Amniotic epithelial cell (primary cell): ENCODE data around the gene PIP5K1B.

Experiments
- DNase-seq: peaks from one replicate; pipeline ENCODE4 v3.0.0-alpha.2; 2010; ENCODE audit warnings: low read depth

Gene PIP5K1B

GRCh38 chr9:68991457-68991856 is 286.4 kb downstream of the PIP5K1B start:
- DNase-seq = no peak

- no peak for DNase-seq
These were observed 290.7 kb downstream of the PIP5K1B start for GRCh38 chr9:68995776-68996175.

GRCh38 chr9:68996462-68996861 is 291.4 kb downstream of the PIP5K1B start:
- no peak for DNase-seq

DNA sequence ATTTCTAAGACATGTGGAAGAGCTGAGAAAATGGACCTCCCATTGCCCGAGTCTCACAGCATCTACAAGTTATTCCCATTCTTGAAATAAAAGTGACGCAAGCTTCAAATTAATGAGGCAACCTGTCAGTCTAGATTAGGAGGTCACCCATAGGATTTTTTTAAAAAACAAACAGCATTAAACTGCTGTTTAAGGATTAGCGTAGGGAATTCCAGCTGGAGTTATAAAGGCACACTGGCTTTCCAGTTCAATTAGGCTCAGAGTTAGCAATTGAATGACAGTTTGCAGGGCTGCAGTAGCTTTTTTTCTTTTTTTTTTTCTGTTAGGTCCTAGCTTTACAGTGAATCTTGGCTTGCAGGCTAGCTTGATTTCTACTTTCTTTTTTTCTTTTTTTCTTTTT is 292.6 kb downstream of the PIP5K1B start:
- DNase-seq = no peak

- DNase-seq = no peak
These were observed 293.3 kb downstream of the PIP5K1B start for GRCh38 chr9:68998385-68998784.

DNA sequence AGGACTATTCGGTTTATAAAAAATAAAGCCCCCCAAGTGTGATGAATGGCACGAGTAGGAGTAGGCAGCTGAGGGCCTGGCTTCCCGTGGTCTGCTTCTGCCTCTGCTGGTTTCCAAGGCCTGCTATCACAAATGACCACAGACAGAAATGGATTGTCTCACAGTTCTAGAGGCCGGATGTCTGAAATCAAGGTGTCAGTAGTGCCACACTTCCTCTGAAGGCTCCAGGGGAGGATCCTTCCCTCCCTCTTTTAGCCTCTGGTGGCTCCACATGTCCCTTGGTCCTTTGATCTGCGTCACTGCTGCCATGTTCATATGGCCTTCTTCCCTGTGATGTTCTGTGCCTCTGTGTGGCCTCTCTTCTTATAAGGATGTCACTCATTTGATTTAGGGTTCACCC is 293.8 kb downstream of the PIP5K1B start:
- no peak for DNase-seq

- DNase-seq = peak; percentile 67
These were observed 294.5 kb downstream of the PIP5K1B start for GRCh38 chr9:68999393-69000105.

- no peak for DNase-seq
These were observed 296.9 kb downstream of the PIP5K1B start for GRCh38 chr9:69001921-69002320.

- DNase-seq = no peak
These were observed 298.0 kb downstream of the PIP5K1B start for GRCh38 chr9:69003051-69003450.

DNA sequence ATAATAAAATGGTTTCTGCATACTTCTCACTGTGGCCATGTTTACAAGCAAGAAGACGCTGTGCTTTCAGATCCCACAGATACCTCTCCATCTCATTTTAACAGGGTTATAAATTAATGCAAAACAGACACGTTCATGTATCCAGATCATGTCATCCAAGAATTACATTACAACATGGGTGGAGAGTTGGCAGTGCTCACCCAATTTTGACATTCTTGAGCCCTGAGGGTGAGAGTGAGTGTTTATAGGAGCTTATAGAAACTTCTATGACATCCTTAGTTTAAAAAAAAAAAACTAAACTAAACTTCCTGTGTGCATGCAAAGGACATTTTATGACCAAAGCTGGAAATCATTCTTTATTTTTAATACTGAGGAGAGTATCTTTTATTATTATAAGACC is 299.8 kb downstream of the PIP5K1B start:
- DNase-seq = no peak

GRCh38 chr9:69009708-69010107 is 304.7 kb downstream of the PIP5K1B start:
- DNase-seq = no peak

- no peak for DNase-seq
These were observed 307.8 kb downstream of the PIP5K1B start for GRCh38 chr9:69012696-69013381.

DNA sequence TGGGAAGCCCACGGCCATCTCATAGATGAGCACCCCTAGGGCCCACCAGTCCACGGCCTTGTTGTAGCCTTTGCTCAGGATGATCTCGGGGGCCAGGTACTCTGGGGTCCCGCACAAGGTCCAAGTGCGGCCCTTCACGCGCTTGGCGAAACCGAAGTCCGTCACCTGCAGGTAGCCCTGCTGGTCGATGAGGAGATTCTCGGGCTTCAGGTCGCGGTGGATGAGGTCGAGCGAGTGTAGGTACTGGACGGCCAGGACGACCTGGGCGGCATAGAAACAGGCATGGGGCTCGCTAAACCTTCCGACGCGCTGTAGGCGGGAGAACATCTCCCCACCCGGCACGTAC is 308.3 kb downstream of the PIP5K1B start:
- DNase-seq = no peak

DNA sequence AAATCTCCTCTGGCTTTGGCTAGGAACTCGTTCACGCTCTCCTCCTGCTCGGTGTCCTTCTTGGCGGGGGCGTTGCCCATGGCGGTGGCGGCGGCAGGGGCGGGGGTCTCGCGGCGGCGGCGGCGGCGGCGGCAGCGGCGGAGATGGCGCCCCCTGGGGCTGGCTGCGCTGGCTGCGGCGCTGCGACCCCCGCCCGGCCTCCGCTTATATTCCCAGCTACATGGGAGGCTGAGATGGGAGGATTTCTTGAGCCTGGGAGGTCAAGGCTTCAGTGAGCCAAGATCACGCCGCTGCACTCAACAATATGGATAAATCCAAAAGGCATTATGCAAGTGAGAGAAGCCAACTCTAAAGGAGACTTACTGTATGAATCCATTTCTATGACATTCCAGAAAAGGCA is 309.0 kb downstream of the PIP5K1B start, which contains the start of gene PRKACG:
TSS of gene PRKACG (minus strand) at position 101 of the 400 bp plus-strand sequence. CDS start at position 80, 21 bp downstream.
- no peak for DNase-seq

GRCh38 chr9:69016191-69017096 is 311.4 kb downstream of the PIP5K1B start:
- DNase-seq = no peak

GRCh38 chr9:69018737-69019136 is 313.7 kb downstream of the PIP5K1B start:
- no peak for DNase-seq

DNA sequence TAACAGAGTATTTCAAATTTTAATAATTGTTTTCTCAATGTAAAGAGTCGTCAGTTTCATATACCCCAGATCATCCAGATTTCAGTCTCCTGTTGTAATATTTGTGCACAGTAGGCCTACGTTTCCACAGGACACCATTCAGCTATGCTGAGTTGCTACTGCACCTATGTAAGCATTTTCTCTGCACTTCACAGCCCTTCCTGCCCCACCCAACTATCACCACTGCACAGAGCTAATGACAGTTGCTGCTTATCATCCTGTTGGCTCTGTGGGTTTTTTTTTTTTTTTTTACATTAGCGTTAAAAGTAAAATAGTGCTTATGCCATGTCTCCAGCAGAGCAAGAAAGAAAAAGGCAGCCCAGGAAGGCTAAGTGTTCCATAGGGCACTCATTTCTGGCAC is 314.8 kb downstream of the PIP5K1B start:
- DNase-seq = no peak

DNA sequence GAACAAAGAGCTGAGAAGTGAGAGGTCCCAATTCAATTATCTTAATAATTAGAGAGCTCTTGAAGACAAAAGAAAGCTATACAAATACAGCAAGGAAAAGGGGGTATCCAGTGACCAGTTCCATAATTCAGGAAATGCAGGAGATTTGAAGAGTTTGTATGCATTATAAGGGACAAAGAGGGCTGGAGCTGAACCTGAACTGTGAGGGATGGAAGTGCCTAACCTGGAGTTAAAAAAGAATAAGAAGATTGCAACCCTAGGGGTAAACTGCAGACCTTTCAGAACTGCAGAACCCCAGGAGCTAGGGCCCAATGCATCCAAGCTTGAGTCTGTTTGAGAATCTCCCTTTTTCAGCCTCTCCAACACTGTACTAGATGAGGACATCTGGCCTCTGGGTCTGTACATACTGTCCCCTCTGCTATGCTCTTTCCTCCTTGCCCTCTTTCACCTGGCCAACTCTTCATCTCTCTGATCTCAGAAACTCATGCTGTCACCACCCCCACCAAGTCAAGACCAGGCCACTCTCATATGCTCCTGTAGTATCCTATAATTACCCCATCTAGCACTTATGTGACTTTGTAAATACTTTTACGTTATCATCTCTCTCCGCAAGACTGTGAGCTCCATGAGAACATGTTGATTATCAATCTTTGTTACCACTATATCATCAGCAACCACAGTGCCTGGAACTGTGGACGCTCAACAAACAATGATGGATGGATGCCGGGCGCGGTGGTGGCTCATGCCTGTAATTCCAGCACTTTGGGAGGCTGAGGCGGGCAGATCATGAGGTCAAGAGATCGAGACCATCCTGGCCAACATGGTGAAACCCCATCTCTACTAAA is 315.5 kb downstream of the PIP5K1B start:
- DNase-seq = no peak

- DNase-seq = no peak
These were observed 318.6 kb downstream of the PIP5K1B start for GRCh38 chr9:69023650-69024049.

GRCh38 chr9:69027355-69028097 is 322.5 kb downstream of the PIP5K1B start:
- peak; percentile 29 for DNase-seq

DNA sequence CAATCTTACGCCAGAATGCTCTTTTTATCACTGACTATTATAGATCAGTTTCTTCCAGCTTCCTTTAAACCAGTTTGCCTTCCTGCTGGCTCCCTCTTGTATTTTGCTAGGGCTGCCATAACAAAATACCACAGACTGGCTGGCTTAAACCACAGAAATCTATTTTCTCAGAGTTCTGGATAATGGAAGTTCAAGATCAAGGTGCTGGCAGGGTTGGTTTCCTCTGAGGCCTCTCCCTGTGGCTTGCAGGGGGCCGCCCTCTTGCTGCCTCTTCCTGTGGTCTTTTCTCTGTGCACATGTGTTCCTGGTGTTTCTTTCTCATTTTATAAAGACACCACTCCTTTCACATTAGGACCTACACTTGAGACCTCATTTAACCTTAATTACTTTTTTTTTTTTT is 323.7 kb downstream of the PIP5K1B start:
- no peak for DNase-seq
